Suprapubic skin (tissue), 4 donors: ENCODE results near the gene USP15. TPM values are rescaled to one million over a fixed set of nuclear protein-coding genes. Genes with fewer than 3 reads are reported as not detected.

Experiments used
- DNase-seq, 2 donors: peaks; one replicate each; pipeline ENCODE4 v3.0.0-alpha.2; 2019; ENCODE audit warnings: low spot score in 2 of 2
- H3K27ac ChIP-seq: fragments of 200-600 bp; sonication (generic); one replicate; pipeline ENCODE4 v1.5.1; 2019
- H3K27me3 ChIP-seq: fragments of 200-600 bp; sonication (generic); one replicate; pipeline ENCODE4 v1.5.1; 2019
- H3K36me3 ChIP-seq: fragments of 200-600 bp; sonication (generic); one replicate; pipeline ENCODE4 v1.5.1; 2019
- H3K4me1 ChIP-seq: fragments of 200-600 bp; sonication (generic); one replicate; pipeline ENCODE4 v1.5.1; 2019
- H3K4me3 ChIP-seq: fragments of 200-600 bp; sonication (generic); one replicate; pipeline ENCODE4 v1.5.1; 2019; ENCODE audit warnings: mild to moderate bottlenecking
- H3K9me3 ChIP-seq: fragments of 200-600 bp; sonication (generic); one replicate; pipeline ENCODE4 v1.5.1; 2019
- CTCF ChIP-seq, 2 donors: fragments of 200-600 bp in 1 of 2; fragments of 450-650 bp in 1 of 2; sonication (generic) in 1 of 2; IDR thresholded peaks; one replicate each; pipeline ENCODE4 v1.5.1; 2016 to 2019; ENCODE audit warnings: antibody characterized with exemption in 2 of 2, mild to moderate bottlenecking in 1 of 2, moderate library complexity in 1 of 2
- EP300 ChIP-seq: sonication (generic); formaldehyde crosslinking; IDR thresholded peaks from one replicate; pipeline ENCODE4 v1.6.1; 2017; ENCODE audit warnings: antibody characterized with exemption
- POLR2A ChIP-seq, 2 donors: fragments of 450-650 bp; IDR thresholded peaks; one replicate each; pipeline ENCODE4 v1.6.1; 2017; ENCODE audit warnings: antibody characterized with exemption in 2 of 2, mild to moderate bottlenecking in 2 of 2, moderate library complexity in 2 of 2
- POLR2AphosphoS5 ChIP-seq, 3 donors: sonication (generic); formaldehyde crosslinking; IDR thresholded peaks; one replicate each; pipeline ENCODE4 v1.6.1; 2017; ENCODE audit warnings: antibody characterized with exemption in 3 of 3
- WGBS: methylation state at CpG from one replicate; pipeline ENCODE4 v1.1.5; 2018; 5-methylcytosine and 5-hydroxymethylcytosine counted together
- total RNA-seq, 4 donors: library from RNA; depleted of rRNA; stranded (reverse); fragments of >200 nt; gene quantifications; one replicate each; pipeline ENCODE4 v1.1.0, GENCODE V29; 2016

Gene USP15
- total RNA-seq, 4 donors from 2014 or later = 59.1 to 141 (median 80.6) TPM

DNA sequence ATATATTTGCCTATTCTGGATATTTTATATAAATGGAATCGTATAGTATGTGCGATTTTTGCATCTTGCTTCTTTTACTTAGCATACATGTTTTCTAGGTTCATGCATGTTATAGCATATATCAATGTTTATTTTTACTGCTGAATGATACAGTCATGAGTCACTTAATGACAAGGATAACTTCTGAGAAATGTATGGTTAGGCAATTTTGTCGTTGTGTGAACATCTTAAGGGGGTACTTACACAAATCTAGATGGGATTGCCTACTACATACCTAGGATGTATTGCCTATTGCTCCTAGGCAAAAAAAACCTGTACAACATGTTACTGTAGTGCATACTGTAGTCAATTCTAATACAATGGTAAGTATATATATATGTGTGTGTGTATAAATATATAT is 8.8 kb downstream of the USP15 start:
- H3K27ac ChIP-seq = no peak overlapping the region
- TF ChIP-seq EP300 (no peak), CTCF (IDR thresholded peaks at IDR 0.05) (no peak), POLR2A (IDR thresholded peaks at IDR 0.05) (no peak)
- WGBS = 65% methylated on average over 3 of the region's 3 CpGs
- no peak for DNase-seq
- H3K9me3 ChIP-seq = no peaks in the 10 kb centered on the region
- no peaks in the 10 kb centered on the region for H3K27me3 ChIP-seq
- H3K4me1 ChIP-seq = peaks cover 42% of the 10 kb centered on the region
- H3K4me3 ChIP-seq = no peak overlapping the region
- H3K36me3 ChIP-seq = no peaks in the 10 kb centered on the region

DNA sequence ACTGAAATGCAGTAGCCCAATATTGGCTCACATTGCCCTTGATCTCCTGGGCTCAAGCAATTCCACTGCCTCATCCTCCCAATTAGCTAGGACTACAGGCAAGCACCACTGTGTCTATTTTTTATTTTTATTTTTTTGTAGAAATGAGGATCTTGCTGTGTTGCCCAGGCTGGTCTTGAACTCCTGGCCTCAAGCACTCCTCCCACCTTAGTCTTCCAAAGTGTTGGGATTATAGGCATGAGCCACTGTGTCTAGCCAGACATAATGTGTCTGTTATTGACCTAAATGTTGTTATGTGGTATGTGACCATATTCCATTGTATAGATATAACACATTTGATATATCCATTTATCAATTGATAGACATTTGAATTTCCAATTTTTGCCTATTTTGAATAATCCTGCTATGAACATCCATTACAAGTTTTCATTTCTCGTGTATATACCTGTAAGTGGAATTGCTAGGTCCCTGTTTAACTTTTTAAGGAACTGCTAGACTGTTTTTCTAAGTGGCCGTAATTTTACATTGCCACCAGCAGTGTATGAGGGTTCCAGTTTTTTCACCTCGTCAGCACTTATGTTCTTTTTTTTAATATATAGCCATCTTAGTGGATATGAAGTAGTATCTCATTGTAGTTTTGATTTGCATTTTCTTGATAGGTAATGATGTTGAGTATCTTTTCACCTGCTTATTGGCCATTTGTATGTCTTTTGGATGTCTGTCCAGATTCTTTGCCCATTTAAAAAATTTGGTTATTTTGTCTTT is 9.4 kb downstream of the USP15 start:
- DNase-seq = no peak
- H3K4me1 ChIP-seq = peaks cover 44% of the 10 kb centered on the region
- TF ChIP-seq CTCF (IDR thresholded peaks at IDR 0.05) (no peak), EP300 (no peak), POLR2AphosphoS5 (IDR thresholded peaks at IDR 0.05) (no peak), POLR2A (IDR thresholded peaks at IDR 0.05) (no peak)

DNA sequence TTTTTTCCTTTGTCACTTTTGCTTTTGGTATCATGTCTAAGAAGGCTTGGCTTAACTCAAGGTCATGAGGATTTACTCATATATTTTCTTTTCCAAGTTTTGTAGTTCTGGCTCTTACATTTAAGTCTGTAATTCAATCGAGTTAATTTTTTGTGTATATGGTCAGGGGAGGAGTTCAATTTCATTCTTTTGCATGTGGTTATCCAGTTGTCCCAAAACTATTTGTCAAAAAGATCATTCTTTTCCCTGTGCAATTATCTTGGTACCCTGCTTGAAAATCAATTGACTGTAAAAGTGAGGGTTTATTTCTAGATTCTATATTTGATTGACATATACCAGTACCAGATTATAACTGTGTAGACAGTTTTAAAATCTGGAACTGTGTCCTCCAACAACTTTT is 10.2 kb downstream of the USP15 start:
- TF ChIP-seq EP300 = no peak
- no peak for TF ChIP-seq POLR2AphosphoS5 (IDR thresholded peaks at IDR 0.05)
- H3K27ac ChIP-seq = no peak overlapping the region
- no peak overlapping the region for H3K4me3 ChIP-seq
- peaks cover 46% of the 10 kb centered on the region for H3K4me1 ChIP-seq
- no peaks in the 10 kb centered on the region for H3K36me3 ChIP-seq
- WGBS = 10% methylated on average over 1 of the region's 1 CpG
- no peaks in the 10 kb centered on the region for H3K9me3 ChIP-seq
- H3K27me3 ChIP-seq = no peaks in the 10 kb centered on the region
- no peak for DNase-seq

More for the DNA sequence above, 9.4 kb downstream of the USP15 start:
- no peaks in the 10 kb centered on the region for H3K9me3 ChIP-seq
- H3K4me3 ChIP-seq = no peak overlapping the region
- H3K27me3 ChIP-seq = no peaks in the 10 kb centered on the region
- 84% methylated on average over 3 of the region's 3 CpGs for WGBS
- H3K36me3 ChIP-seq = no peaks in the 10 kb centered on the region
- no peak overlapping the region for H3K27ac ChIP-seq

- H3K36me3 ChIP-seq = no peaks in the 10 kb centered on the region
- no peak for DNase-seq
- no peaks in the 10 kb centered on the region for H3K27me3 ChIP-seq
- peaks cover 43% of the 10 kb centered on the region for H3K4me1 ChIP-seq
- 82% methylated on average over 4 of the region's 4 CpGs for WGBS
- no peak for TF ChIP-seq EP300
- TF ChIP-seq POLR2AphosphoS5 (IDR thresholded peaks at IDR 0.05) = no peak
- no peak for TF ChIP-seq POLR2A (IDR thresholded peaks at IDR 0.05)
- no peak for TF ChIP-seq CTCF (IDR thresholded peaks at IDR 0.05)
- H3K27ac ChIP-seq = no peak overlapping the region
- no peaks in the 10 kb centered on the region for H3K9me3 ChIP-seq
- H3K4me3 ChIP-seq = no peak overlapping the region
These were observed 10.7 kb downstream of the USP15 start for GRCh38 chr12:62270872-62271271.

DNA sequence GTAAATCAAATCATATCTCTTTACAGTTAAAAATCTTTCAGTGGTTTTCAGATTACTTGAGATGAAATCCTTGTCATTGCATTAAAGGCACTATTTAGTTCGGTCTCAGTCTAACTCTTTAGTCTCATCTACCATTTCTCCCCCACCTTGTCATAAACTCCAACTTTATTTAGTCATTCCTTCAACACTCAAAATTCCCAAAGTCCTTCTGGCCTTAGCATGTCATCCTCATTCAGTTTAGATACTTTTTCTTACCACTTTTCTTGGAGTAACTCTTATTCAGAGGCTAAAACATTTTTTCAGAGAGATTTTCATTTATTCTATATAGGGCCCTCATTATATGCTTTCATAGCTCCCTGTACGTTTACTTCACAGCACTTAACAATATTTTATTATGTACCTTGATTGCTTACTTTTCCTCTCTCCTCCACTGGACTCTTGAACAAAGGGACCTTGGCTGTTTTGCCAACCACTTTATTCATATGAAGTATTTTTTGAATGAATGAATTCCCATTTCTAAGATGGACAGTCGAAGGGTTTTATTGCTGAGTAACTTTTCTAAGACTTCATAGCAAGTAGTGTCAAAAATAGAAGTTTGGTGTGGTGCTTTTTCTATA is 12.8 kb downstream of the USP15 start:
- no peak overlapping the region for H3K27ac ChIP-seq
- 81% methylated on average over 3 of the region's 3 CpGs for WGBS
- no peaks in the 10 kb centered on the region for H3K27me3 ChIP-seq
- no peak overlapping the region for H3K4me3 ChIP-seq
- no peak for DNase-seq
- TF ChIP-seq POLR2A (IDR thresholded peaks at IDR 0.05) = no peak
- no peaks in the 10 kb centered on the region for H3K36me3 ChIP-seq
- no peaks in the 10 kb centered on the region for H3K9me3 ChIP-seq
- peaks cover 34% of the 10 kb centered on the region for H3K4me1 ChIP-seq

GRCh38 chr12:62273724-62274380 is 13.6 kb downstream of the USP15 start:
- peaks cover 32% of the 10 kb centered on the region for H3K4me1 ChIP-seq
- no peak overlapping the region for H3K27ac ChIP-seq

More at GRCh38 chr12:62273724-62274380, 13.6 kb downstream of the USP15 start:
- H3K36me3 ChIP-seq = no peaks in the 10 kb centered on the region
- WGBS = 87% methylated on average over 5 of the region's 5 CpGs
- DNase-seq = no peak
- TF ChIP-seq POLR2AphosphoS5 (IDR thresholded peaks at IDR 0.05) (no peak), CTCF (IDR thresholded peaks at IDR 0.05) (no peak), EP300 (no peak), POLR2A (IDR thresholded peaks at IDR 0.05) (no peak)
- H3K27me3 ChIP-seq = no peaks in the 10 kb centered on the region
- H3K9me3 ChIP-seq = no peaks in the 10 kb centered on the region
- no peak overlapping the region for H3K4me3 ChIP-seq
